ENCODE results near the gene RGS7BP. TPM values are rescaled to one million over a fixed set of nuclear protein-coding genes. Genes with fewer than 3 reads are reported as not detected.

Gene RGS7BP
- total RNA-seq (1 to 10 TPM; 3.1 to 7.8 TPM), polyA plus RNA-seq (ENCODE audit: insufficient read depth, low read depth, low replicate concordance) (0.63 TPM)
- long read RNA-seq, donor 1 = 0 reads
- long read RNA-seq, donor 2 = 0 reads

DNA sequence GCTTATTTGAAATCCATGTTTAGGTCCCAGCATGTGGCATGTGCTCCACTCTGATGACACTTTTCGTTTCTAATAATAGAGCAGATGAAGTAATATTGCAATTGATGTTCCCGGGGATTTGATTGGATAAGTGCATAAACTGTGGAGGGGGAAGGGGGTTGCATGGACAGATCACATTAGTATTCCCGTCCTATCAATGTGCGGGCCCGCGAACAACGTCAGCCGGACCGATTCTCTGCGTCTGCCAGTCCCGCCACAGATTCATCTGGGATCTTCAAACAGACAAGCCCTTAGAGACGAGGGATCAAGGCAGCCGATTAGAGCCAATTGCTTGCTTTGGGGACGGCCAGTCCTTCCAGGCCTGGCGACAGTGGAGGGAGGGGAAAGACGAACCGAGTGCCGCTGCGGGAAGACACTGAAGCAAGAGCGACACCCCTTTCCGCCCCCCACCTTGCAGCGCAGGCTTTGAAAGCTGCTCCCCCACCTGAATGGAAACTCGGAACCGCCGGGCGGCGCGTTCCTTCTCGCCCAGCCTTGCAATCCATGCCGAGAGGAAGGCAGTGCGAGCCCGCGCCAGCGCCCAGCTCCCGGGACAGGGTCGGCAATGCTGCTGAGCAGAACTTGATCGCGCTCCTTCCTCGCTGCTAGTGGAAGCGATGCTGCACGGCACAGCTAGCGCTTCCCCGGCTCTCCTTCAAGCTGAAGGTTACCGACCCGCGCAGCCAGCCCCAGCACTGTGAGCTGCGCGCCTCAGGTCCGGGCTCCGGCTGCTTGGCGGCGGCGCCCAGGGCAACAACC lies at the start of gene RGS7BP:
Gene RGS7BP, plus strand, starts transcription at position 247 of the 798 bp plus-strand sequence. CDS start 610 bp downstream, outside the sequence.
- Histone ChIP-seq H3K36me3 (ENCODE audit: low read depth, missing control alignments) (no peaks in the 10 kb centered on the region), H3K4me3 (peak within 1 kb of the TSS; percentile 58 to 76), H3K27ac (peak within 1 kb of the TSS; percentile 14 to 42), H3K4me1 (no peaks in the 10 kb centered on the region), H3K9me3 (no peaks in the 10 kb centered on the region), H3K27me3 (no peaks in the 10 kb centered on the region)
- peak; percentile 61 for DNase-seq
- no peak for TF ChIP-seq POLR2A (IDR thresholded peaks at IDR 0.05)
- 2% methylated on average over 13 to 50 of the region's 53 CpGs for WGBS, 2 donors
- intact Hi-C loops (cut with DNase I; ENCODE audit: low total_unique reads) = loop anchor here (10.0 kb wide), 1 partner anchor 89 kb away; no protein-coding TSS in a partner anchor

- TF ChIP-seq POLR2A (IDR thresholded peaks at IDR 0.05) (no peak), CTCF (IDR thresholded peaks at IDR 0.05) (no peak)
- 76 to 85% methylated on average over 1 of the region's 1 CpG for WGBS, 2 donors
- DNase-seq = no peak
- Histone ChIP-seq H3K4me3 (no peak overlapping the region), H3K27ac (no peak overlapping the region), H3K4me1 (no peaks in the 10 kb centered on the region), H3K9me3 (no peaks in the 10 kb centered on the region), H3K27me3 (no peaks in the 10 kb centered on the region), H3K36me3 (ENCODE audit: low read depth, missing control alignments) (no peaks in the 10 kb centered on the region)
- intact Hi-C loops (cut with DNase I; ENCODE audit: low total_unique reads) = no loop called here
Measured at GRCh38 chr5:64457846-64458245, 48.0 kb upstream of the RGS7BP start.

DNA sequence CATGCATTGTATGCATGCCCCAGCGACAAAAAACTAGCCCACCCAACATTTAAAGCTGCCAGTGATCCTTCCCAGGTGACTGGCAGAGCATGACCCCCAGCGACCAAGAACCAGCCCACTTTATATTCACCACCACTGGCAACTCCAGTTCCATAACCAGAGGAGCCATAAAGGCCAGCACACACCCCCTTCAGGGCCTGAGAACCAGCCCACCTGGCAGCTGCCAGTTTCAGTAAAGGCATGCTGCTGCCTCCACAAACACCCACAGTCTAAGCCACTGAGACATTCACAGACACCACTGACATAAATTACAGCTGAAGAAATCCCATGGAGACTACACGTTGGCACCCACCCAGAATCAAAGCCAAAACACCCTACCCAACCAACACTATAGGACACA lies 46.9 kb upstream of the RGS7BP start:
- Histone ChIP-seq H3K4me3 (no peak overlapping the region), H3K27ac (no peak overlapping the region), H3K36me3 (ENCODE audit: low read depth, missing control alignments) (no peaks in the 10 kb centered on the region), H3K4me1 (no peaks in the 10 kb centered on the region), H3K27me3 (no peaks in the 10 kb centered on the region), H3K9me3 (no peaks in the 10 kb centered on the region)
- intact Hi-C loops (cut with DNase I; ENCODE audit: low total_unique reads) = no loop called here
- TF ChIP-seq CTCF (IDR thresholded peaks at IDR 0.05) (no peak), POLR2A (IDR thresholded peaks at IDR 0.05) (no peak)
- WGBS, 2 donors = 76 to 77% methylated on average over 2 to 3 of the region's 3 CpGs
- no peak for DNase-seq

- 42 to 45% methylated on average over 4 of the region's 4 CpGs for WGBS, 2 donors
- no peak overlapping the region for H3K27ac ChIP-seq
- no peaks in the 10 kb centered on the region for H3K27me3 ChIP-seq
- no peak overlapping the region for H3K4me3 ChIP-seq
- intact Hi-C loops (cut with DNase I; ENCODE audit: low total_unique reads) = no loop called here
- H3K9me3 ChIP-seq = no peaks in the 10 kb centered on the region
- H3K36me3 ChIP-seq (ENCODE audit: low read depth, missing control alignments) = no peaks in the 10 kb centered on the region
- no peaks in the 10 kb centered on the region for H3K4me1 ChIP-seq
- no peak for DNase-seq
- TF ChIP-seq POLR2A (IDR thresholded peaks at IDR 0.05) (no peak), CTCF (IDR thresholded peaks at IDR 0.05) (no peak)
Measured at GRCh38 chr5:64462391-64462790, 43.4 kb upstream of the RGS7BP start.

- TF ChIP-seq CTCF (IDR thresholded peaks at IDR 0.05) = no peak
- no peak for TF ChIP-seq POLR2A (IDR thresholded peaks at IDR 0.05)
- WGBS, 2 donors = 61 to 70% methylated on average over 2 of the region's 2 CpGs
- no peaks in the 10 kb centered on the region for H3K9me3 ChIP-seq
- intact Hi-C loops (cut with DNase I; ENCODE audit: low total_unique reads) = no loop called here
- no peaks in the 10 kb centered on the region for H3K4me1 ChIP-seq
- DNase-seq = no peak
- no peaks in the 10 kb centered on the region for H3K36me3 ChIP-seq (ENCODE audit: low read depth, missing control alignments)
- H3K27ac ChIP-seq = no peak overlapping the region
- H3K27me3 ChIP-seq = no peaks in the 10 kb centered on the region
- no peak overlapping the region for H3K4me3 ChIP-seq
Measured at GRCh38 chr5:64486163-64486562, 19.7 kb upstream of the RGS7BP start.

Measured in testis (tissue), 5 donors.